Upper lobe of right lung (tissue), 1 donor: ENCODE results near the gene HSF4. TPM values are rescaled to one million over a fixed set of nuclear protein-coding genes. Genes with fewer than 3 reads are reported as not detected.

Source experiments
- ATAC-seq: fragments of 200-7000 bp; cut with Tn5 transposase; one replicate; pipeline ENCODE4 v1.9.1; 2020; ENCODE audit warnings: mild to moderate bottlenecking, moderate library complexity
- DNase-seq: peaks from one replicate; pipeline ENCODE4 v3.0.0-alpha.2; 2020
- H3K27ac ChIP-seq: fragments of 200-600 bp; one replicate; pipeline ENCODE4 v1.8.0; 2022
- H3K27me3 ChIP-seq: fragments of 200-600 bp; one replicate; pipeline ENCODE4 v1.8.0; 2022; ENCODE audit warnings: mild to moderate bottlenecking
- H3K36me3 ChIP-seq: fragments of 200-600 bp; one replicate; pipeline ENCODE4 v1.8.0; 2022
- H3K4me1 ChIP-seq: fragments of 200-600 bp; one replicate; pipeline ENCODE4 v1.8.0; 2022
- H3K4me3 ChIP-seq: fragments of 200-600 bp; one replicate; pipeline ENCODE4 v1.8.0; 2022; ENCODE audit warnings: mild to moderate bottlenecking
- H3K9me3 ChIP-seq: fragments of 200-600 bp; one replicate; pipeline ENCODE4 v1.8.0; 2022
- intact Hi-C: fragments of 100-400 bp; cut with DNase I; formaldehyde crosslinking; loops from one replicate; pipeline ENCODE4 v1.11.0; 2022
- total RNA-seq: library from RNA; stranded (reverse); fragmentation: NEBNext Ultra II Directional; extraction: Animal tissue kit (Norgen Biotek cat#: 25700); gene quantifications from one replicate; pipeline ENCODE4 v1.2.1, GENCODE V29; 2021
- TF ChIP-seq, protein P1 (sequence below): fragments of 200-600 bp; IDR thresholded peaks from one replicate; pipeline ENCODE4 v1.8.0; 2022; ENCODE audit warnings: antibody characterized with exemption
- donor health status: DM: no; HTN: yes; CAD: no; lungs with severe emphysema.

HSF4 gene
- total RNA-seq, 1 donor from 2014 or later = 87.8 TPM

DNA sequence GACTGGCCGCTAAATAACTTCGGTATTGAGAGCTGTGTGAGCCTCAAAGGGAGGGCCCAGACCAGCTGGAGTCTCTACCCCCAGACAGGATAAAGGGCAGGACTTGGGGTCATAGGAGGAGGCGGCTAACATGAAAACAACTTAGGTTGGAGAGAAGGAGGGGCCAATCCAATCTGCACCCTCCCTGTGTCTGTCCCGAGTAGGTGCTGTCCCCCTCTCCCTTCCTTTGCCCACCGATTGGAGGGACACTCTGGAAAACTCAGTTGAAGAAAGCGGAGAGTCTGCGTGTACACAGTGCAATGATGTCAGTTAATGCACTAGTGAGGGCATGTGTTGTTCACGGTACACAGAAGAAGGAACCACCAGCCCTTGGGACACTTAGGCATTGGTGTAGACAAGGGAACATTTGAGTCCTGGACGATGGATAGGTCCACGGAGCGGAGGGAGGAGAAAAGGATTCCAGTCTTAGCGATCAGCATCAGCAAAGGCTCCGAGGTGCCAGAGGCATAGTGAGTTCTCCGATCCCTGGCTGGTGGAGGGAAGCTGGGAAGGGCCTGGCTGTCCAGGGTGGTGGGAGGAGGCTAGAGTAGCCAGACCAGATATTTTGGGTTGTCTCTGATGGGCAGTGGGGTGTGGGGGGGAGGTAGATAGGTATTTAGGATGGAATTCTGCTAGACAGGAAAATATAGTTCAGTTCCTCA, 6.6 kb downstream of the HSF4 start:
- peaks cover 52% of the 10 kb centered on the region for H3K4me1 ChIP-seq
- no peak for DNase-seq
- TF ChIP-seq, protein P1, sequence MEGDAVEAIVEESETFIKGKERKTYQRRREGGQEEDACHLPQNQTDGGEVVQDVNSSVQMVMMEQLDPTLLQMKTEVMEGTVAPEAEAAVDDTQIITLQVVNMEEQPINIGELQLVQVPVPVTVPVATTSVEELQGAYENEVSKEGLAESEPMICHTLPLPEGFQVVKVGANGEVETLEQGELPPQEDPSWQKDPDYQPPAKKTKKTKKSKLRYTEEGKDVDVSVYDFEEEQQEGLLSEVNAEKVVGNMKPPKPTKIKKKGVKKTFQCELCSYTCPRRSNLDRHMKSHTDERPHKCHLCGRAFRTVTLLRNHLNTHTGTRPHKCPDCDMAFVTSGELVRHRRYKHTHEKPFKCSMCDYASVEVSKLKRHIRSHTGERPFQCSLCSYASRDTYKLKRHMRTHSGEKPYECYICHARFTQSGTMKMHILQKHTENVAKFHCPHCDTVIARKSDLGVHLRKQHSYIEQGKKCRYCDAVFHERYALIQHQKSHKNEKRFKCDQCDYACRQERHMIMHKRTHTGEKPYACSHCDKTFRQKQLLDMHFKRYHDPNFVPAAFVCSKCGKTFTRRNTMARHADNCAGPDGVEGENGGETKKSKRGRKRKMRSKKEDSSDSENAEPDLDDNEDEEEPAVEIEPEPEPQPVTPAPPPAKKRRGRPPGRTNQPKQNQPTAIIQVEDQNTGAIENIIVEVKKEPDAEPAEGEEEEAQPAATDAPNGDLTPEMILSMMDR = no peak
- no peaks in the 10 kb centered on the region for H3K9me3 ChIP-seq
- H3K36me3 ChIP-seq = no peaks in the 10 kb centered on the region
- H3K4me3 ChIP-seq = peak overlapping the region; percentile 57
- intact Hi-C loops = no loop called here
- H3K27me3 ChIP-seq = no peaks in the 10 kb centered on the region
- peak; percentile 4 for ATAC-seq
- H3K27ac ChIP-seq = peak overlapping the region; percentile 93

DNA sequence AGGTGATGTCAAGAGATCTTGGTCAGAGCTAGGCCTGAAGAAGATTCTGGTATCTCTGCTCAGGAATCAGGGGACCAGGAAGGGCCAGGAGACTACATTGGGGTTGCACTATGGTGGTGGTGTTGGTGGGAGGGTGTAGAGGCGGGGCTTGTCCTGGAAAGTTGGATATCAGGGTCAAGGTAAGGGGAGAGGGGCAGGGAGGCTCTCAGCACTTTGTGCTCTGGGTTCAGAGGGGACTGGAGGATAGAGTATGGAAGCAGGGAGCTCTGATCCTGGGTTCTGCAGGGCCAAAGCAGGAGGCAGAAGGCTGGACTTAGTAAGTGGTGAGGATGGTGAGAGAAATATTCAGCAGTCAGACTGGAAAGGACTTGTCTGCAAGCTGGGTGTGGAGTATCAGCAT, 8.8 kb downstream of the HSF4 start:
- intact Hi-C loops = no loop called here
- peak overlapping the region; percentile 53 for H3K4me3 ChIP-seq
- ATAC-seq (no peak), DNase-seq (no peak)
- H3K27me3 ChIP-seq = no peaks in the 10 kb centered on the region
- H3K27ac ChIP-seq = peak overlapping the region; percentile 83
- TF ChIP-seq, protein P1 = no peak
- H3K4me1 ChIP-seq = peaks cover 62% of the 10 kb centered on the region
- H3K9me3 ChIP-seq = no peaks in the 10 kb centered on the region
- no peaks in the 10 kb centered on the region for H3K36me3 ChIP-seq

DNA sequence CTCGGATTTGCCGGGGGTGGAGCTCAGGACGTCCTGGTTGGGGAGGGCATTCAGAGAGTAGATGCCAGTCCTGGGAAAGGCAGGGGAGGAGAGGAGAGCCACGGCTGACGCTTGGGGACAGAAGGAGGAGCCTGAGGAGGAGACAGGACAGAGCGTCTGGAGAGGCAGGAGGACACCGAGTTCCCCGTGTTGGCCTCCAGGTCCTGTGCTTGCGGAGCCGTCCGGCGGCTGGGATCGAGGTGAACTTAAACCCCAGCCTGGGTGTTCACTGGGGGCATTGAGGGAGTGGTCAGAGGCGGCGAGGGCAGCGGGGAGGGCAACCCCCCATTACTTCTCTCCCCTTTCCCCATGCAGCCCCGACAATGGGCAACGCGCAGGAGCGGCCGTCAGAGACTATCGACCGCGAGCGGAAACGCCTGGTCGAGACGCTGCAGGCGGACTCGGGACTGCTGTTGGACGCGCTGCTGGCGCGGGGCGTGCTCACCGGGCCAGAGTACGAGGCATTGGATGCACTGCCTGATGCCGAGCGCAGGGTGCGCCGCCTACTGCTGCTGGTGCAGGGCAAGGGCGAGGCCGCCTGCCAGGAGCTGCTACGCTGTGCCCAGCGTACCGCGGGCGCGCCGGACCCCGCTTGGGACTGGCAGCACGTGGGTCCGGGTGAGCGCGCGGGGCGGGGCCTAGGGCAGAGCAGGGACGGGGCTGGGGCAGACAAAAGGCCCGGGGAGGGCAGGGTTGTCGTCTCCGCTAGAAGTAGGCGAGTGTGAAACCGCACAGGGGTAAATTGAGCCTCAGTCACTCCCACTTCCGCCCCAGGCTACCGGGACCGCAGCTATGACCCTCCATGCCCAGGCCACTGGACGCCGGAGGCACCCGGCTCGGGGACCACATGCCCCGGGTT, 9.5 kb downstream of the HSF4 start:
- H3K27me3 ChIP-seq = no peaks in the 10 kb centered on the region
- ATAC-seq = peak; percentile 80
- peak; percentile 95 for DNase-seq
- peak overlapping the region; percentile 53 for H3K4me3 ChIP-seq
- H3K9me3 ChIP-seq = no peaks in the 10 kb centered on the region
- H3K27ac ChIP-seq = peak overlapping the region; percentile 83
- peaks cover 65% of the 10 kb centered on the region for H3K4me1 ChIP-seq
- no peaks in the 10 kb centered on the region for H3K36me3 ChIP-seq
- TF ChIP-seq, protein P1 = peak; percentile 37
- intact Hi-C loops = no loop called here

DNA sequence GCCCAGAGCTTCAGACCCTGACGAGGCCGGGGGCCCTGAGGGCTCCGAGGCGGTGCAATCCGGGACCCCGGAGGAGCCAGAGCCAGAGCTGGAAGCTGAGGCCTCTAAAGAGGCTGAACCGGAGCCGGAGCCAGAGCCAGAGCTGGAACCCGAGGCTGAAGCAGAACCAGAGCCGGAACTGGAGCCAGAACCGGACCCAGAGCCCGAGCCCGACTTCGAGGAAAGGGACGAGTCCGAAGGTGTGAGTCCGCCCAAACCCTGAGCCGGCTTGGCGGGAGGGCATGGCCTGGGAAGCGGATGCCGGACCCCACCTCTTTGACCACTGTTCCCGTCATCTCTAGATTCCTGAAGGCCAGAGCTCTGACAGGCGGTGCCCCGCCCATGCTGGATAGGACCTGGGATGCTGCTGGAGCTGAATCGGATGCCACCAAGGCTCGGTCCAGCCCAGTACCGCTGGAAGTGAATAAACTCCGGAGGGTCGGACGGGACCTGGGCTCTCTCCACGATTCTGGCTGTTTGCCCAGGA, 10.2 kb downstream of the HSF4 start:
- Histone ChIP-seq H3K4me3 (peak overlapping the region; percentile 53), H3K27me3 (no peaks in the 10 kb centered on the region), H3K9me3 (no peaks in the 10 kb centered on the region), H3K27ac (peak overlapping the region; percentile 83), H3K4me1 (peaks cover 58% of the 10 kb centered on the region), H3K36me3 (no peaks in the 10 kb centered on the region)
- intact Hi-C loops = no loop called here
- DNase-seq (no peak), ATAC-seq (no peak)
- TF ChIP-seq, protein P1 = no peak

DNA sequence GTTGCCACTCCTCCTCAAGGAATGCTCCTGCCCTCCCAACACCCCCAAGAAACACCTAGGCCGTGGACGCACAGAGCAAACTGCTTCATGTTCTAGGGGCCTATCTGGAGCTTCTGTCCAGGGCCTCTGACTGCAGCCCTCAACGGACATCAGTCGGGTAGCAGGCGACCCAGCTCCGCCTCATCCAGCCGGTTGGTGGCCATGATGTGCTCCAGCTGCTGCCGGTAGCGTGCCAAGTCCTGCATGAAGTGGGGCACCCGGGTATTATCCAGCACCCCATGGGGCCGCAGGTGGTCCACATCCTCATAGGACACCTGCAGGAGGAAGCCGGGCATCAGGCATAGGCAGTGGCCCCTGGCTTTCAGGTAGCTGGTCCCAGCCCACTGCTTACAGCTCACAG, 12.1 kb downstream of the HSF4 start:
- H3K27me3 ChIP-seq = no peaks in the 10 kb centered on the region
- ATAC-seq (no peak), DNase-seq (no peak)
- no peak overlapping the region for H3K4me3 ChIP-seq
- H3K4me1 ChIP-seq = peaks cover 42% of the 10 kb centered on the region
- no peaks in the 10 kb centered on the region for H3K9me3 ChIP-seq
- TF ChIP-seq, protein P1 = no peak
- no peaks in the 10 kb centered on the region for H3K36me3 ChIP-seq
- intact Hi-C loops = no loop called here
- H3K27ac ChIP-seq = no peak overlapping the region
